ENCODE data around the gene VWA8. TPM values are rescaled to one million over a fixed set of nuclear protein-coding genes. Genes with fewer than 3 reads are reported as not detected.
"Not testable (repeated sequence)": the region's sequence is repeated elsewhere in the genome, so short reads cannot be mapped to it uniquely, and the experiment has no call there.

Gene VWA8
- total and polyA plus RNA-seq, 4 experiments from 2014 or later: 3.2 to 23.3 (median 13.5) TPM

DNA sequence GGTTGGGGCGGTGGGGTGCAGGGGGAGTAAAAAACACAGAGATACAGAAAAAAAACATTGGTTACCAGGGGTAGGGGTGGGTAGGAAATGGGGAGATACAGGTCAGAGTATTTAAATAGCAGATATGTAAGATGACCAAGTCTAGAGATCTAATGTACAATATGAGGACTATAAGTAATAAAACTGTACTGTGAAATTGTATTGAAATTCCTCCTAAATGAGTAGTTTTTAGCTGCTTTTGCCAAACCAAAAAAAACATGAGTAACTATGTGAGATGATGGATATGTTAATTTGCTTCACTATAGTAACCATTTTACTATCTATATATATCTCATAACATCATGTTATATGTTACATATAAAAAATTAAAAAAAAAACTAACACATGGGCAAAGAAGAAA lies 29.6 kb downstream of the VWA8 start:
- Histone ChIP-seq H3K4me1 (ENCODE audit: insufficient read depth, low read length) (peaks cover 10% of the 10 kb centered on the region), H3K27me3 (ENCODE audit: insufficient read depth, low read length) (no peaks in the 10 kb centered on the region), H3K4me3 (ENCODE audit: low read length in 2 of 2) (no peak overlapping the region), H3K9me3 (ENCODE audit: control insufficient read depth in 1 of 2, low read length in 2 of 2) (no peaks in the 10 kb centered on the region), H3K36me3 (ENCODE audit: insufficient read depth, low read length) (no peaks in the 10 kb centered on the region), H3K27ac (ENCODE audit: low read depth, low read length) (no peak overlapping the region)
- ChIA-PET POLR2A (ENCODE audit: partially characterized antibody) (interaction anchor here (0.6 kb wide), 1 partner anchor 51 kb away, joined by 3 read pairs; no protein-coding TSS in a partner anchor), CTCF (ENCODE audit: partially characterized antibody) (interaction anchor here (0.7 kb wide), 1 partner anchor 114 kb away, joined by 3 read pairs; no protein-coding TSS in a partner anchor)
- no peaks in the 10 kb centered on the region for H3K27me3 Mint-ChIP-seq
- H3K27ac Mint-ChIP-seq: peak overlapping the region in 1 of 7 donors; percentile 17
- H3K36me3 Mint-ChIP-seq: peaks cover 27 to 55% of the 10 kb centered on the region in 2 donors
- DNase-seq: no peak
- H3K4me1 Mint-ChIP-seq: peaks cover 24 to 42% (median 26%) of the 10 kb centered on the region in 4 donors
- intact Hi-C loops (cut with micrococcal nuclease): no loop called here
- peaks cover 0 to 7% (median 0%) of the 10 kb centered on the region in 8 donors for H3K9me3 Mint-ChIP-seq
- H3K4me3 Mint-ChIP-seq: no peak overlapping the region

DNA sequence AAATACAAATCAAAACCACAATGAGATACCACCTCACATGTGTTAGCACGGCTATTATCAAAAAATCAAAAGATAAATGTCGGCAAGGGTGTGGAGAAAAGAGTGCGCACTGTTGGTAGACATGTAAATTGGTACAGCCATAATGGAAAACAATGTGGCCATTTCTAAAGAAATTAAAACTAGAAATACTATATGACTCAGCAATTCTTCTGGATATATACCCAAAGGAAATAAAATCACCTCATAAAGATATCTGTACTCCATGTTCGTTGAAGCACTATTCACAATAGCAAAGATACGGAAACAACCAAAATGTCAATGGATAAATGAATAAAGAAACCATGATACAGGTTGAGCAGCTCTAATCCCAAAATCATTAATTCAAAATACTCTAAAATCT lies 30.8 kb downstream of the VWA8 start:
- Histone ChIP-seq H3K27ac (ENCODE audit: low read depth, low read length) (no peak overlapping the region), H3K27me3 (ENCODE audit: insufficient read depth, low read length) (no peaks in the 10 kb centered on the region), H3K36me3 (ENCODE audit: insufficient read depth, low read length) (no peaks in the 10 kb centered on the region), H3K4me1 (ENCODE audit: insufficient read depth, low read length) (peaks cover 10% of the 10 kb centered on the region), H3K9me3 (ENCODE audit: control insufficient read depth in 1 of 2, low read length in 2 of 2) (no peaks in the 10 kb centered on the region), H3K4me3 (ENCODE audit: low read length in 2 of 2) (no peak overlapping the region)
- Mint-ChIP-seq H3K4me3 (no peak overlapping the region), H3K27me3 (no peaks in the 10 kb centered on the region), H3K4me1 (peaks cover 20 to 42% (median 27%) of the 10 kb centered on the region in 4 donors), H3K27ac (no peak overlapping the region), H3K9me3 (peaks cover 4 to 12% (median 6%) of the 10 kb centered on the region in 8 donors), H3K36me3 (peaks cover 30 to 58% of the 10 kb centered on the region in 2 donors)
- DNase-seq: no peak
- ChIA-PET POLR2A (ENCODE audit: partially characterized antibody) (no interaction called here), CTCF (ENCODE audit: partially characterized antibody) (no interaction called here)
- intact Hi-C loops (cut with micrococcal nuclease): no loop called here

DNA sequence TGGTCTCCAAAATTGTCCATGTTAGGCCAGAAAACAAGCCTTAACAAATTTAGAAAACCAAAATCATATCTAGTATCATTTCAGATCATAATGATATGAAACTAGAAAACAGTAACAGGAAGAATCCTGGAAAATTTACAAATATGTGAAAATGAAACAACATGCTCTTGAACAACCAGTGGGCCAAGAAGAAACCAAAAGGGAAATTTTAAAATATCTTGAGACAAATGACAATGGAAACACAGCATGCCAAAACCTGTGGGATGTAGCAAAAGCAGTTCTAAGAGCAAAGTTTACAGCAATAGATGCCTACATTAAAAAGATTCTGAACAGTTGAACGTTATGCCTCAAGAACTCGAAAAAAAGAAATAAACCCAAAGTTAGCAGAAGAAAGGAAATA lies 32.6 kb downstream of the VWA8 start:
- peaks cover 6 to 26% (median 21%) of the 10 kb centered on the region in 8 donors for H3K9me3 Mint-ChIP-seq
- intact Hi-C loops (cut with micrococcal nuclease): no loop called here
- Histone ChIP-seq H3K36me3 (ENCODE audit: insufficient read depth, low read length) (no peaks in the 10 kb centered on the region), H3K27me3 (ENCODE audit: insufficient read depth, low read length) (no peaks in the 10 kb centered on the region), H3K4me1 (ENCODE audit: insufficient read depth, low read length) (peaks cover 10% of the 10 kb centered on the region), H3K9me3 (ENCODE audit: control insufficient read depth in 1 of 2, low read length in 2 of 2) (peaks cover 0 to 5% of the 10 kb centered on the region in 2 donors), H3K4me3 (ENCODE audit: low read length in 2 of 2) (no peak overlapping the region), H3K27ac (ENCODE audit: low read depth, low read length) (no peak overlapping the region)
- H3K36me3 Mint-ChIP-seq: peaks cover 39 to 65% of the 10 kb centered on the region in 2 donors
- no peaks in the 10 kb centered on the region for H3K27me3 Mint-ChIP-seq
- H3K27ac Mint-ChIP-seq: peak overlapping the region in 5 of 7 donors; percentile 29 to 72 (median 51)
- ChIA-PET CTCF (ENCODE audit: partially characterized antibody) (no interaction called here), POLR2A (ENCODE audit: partially characterized antibody) (no interaction called here)
- peak overlapping the region; percentile 47 to 78 (median 73) for H3K4me3 Mint-ChIP-seq
- H3K4me1 Mint-ChIP-seq: peaks cover 19 to 39% (median 32%) of the 10 kb centered on the region in 4 donors
- DNase-seq: no peak

DNA sequence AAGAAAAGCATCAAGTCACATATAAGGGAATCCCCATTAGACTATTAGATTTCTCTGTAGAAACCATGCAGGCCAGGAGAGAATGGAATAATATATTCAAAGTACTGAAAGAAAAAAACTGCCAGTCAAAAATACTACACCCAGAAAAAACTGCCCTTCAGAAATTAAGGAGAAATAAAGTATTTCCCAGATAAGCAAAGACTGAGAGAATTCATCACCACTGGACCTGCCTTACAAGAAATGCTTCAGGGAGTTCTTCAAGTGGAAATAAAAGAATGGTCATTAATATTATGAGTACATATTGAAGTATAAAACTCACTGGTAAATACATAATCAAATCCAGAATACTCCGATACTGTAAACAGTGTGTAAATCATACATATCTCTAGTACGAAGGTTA lies 35.9 kb downstream of the VWA8 start:
- Histone ChIP-seq H3K4me1 (ENCODE audit: insufficient read depth, low read length) (peaks cover 10% of the 10 kb centered on the region), H3K36me3 (ENCODE audit: insufficient read depth, low read length) (no peaks in the 10 kb centered on the region), H3K9me3 (ENCODE audit: control insufficient read depth in 1 of 2, low read length in 2 of 2) (peaks cover 0 to 5% of the 10 kb centered on the region in 2 donors), H3K27me3 (ENCODE audit: insufficient read depth, low read length) (no peaks in the 10 kb centered on the region), H3K27ac (ENCODE audit: low read depth, low read length) (no peak overlapping the region), H3K4me3 (ENCODE audit: low read length in 2 of 2) (no peak overlapping the region)
- H3K4me1 Mint-ChIP-seq: peaks cover 11 to 42% (median 33%) of the 10 kb centered on the region in 4 donors
- H3K9me3 Mint-ChIP-seq: peaks cover 6 to 35% (median 24%) of the 10 kb centered on the region in 8 donors
- H3K36me3 Mint-ChIP-seq: peaks cover 46 to 64% of the 10 kb centered on the region in 2 donors
- no peak for DNase-seq
- ChIA-PET POLR2A (ENCODE audit: partially characterized antibody) (interaction anchor here (1.2 kb wide), 1 partner anchor 20 kb away, joined by 3 read pairs; no protein-coding TSS in a partner anchor), CTCF (ENCODE audit: partially characterized antibody) (interaction anchor here (1.5 kb wide), 1 partner anchor 22 kb away, joined by 4 read pairs; no protein-coding TSS in a partner anchor)
- intact Hi-C loops (cut with micrococcal nuclease): no loop called here
- no peak overlapping the region for H3K27ac Mint-ChIP-seq
- no peak overlapping the region for H3K4me3 Mint-ChIP-seq
- no peaks in the 10 kb centered on the region for H3K27me3 Mint-ChIP-seq

DNA sequence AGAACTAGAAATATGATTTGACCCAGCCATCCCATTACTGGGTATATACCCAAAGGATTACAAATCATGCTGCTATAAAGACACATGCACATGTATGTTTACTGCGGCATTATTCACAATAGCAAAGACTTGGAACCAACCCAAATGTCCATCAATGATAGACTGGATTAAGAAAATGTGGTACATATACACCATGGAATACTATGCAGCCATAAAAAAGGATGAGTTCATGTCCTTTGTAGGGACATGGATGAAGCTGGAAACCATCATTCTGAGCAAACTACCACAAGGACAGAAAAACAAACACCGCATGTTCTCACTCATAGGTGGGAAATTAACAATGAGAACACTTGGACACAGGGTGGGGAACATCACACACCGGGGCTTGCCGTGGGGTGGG lies 38.0 kb downstream of the VWA8 start:
- H3K27ac ChIP-seq (ENCODE audit: low read depth, low read length); DNase-seq; intact Hi-C loops (cut with micrococcal nuclease); POLR2A ChIA-PET (ENCODE audit: partially characterized antibody); H3K27me3 Mint-ChIP-seq; H3K4me3 ChIP-seq (ENCODE audit: low read length in 2 of 2); H3K4me3 Mint-ChIP-seq; CTCF ChIA-PET (ENCODE audit: partially characterized antibody); H3K9me3 ChIP-seq (ENCODE audit: control insufficient read depth in 1 of 2, low read length in 2 of 2); H3K27me3 ChIP-seq (ENCODE audit: insufficient read depth, low read length); H3K27ac Mint-ChIP-seq; H3K4me1 ChIP-seq (ENCODE audit: insufficient read depth, low read length); H3K36me3 ChIP-seq (ENCODE audit: insufficient read depth, low read length): not testable (repeated sequence)
- Mint-ChIP-seq H3K36me3 (peaks cover 46 to 57% of the 10 kb centered on the region in 2 donors), H3K9me3 (peaks cover 6 to 35% (median 24%) of the 10 kb centered on the region in 8 donors), H3K4me1 (peaks cover 14 to 45% (median 25%) of the 10 kb centered on the region in 4 donors)

DNA sequence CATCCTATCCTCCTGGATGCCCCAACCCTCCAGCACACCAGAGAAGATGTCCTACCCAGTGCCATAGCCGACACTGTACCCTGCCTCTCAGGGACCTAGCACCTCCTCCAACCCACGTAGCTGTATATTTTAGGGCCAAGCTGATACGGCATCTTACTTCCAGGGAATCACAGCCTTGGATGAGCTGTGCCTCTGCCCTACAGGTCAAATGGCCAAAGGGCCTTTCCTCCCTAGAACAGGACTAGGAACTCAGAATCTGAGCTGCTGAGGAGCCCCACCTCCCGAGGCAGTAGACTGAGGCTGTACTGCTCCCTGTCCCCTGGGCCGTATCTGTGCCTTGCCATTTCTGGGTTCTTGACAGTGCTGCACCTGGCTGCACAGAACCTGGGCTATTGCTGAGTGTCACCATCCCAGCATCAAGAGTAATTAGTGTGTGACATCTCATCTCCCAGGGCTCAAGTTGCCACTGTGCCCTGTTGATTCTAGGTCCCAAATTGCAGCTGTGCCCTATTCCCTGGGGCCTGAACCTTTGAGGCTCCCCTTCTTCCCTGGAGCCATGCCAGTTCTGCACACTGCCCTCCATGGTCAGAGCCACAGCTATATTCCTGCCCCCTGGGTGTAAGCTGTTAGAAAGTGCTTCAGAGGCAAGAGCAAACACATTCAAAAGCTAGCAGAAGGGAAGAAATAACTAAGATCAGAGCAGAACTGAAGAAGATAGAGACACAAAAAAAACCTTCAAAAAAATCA lies 41.0 kb downstream of the VWA8 start:
- POLR2A ChIA-PET (ENCODE audit: partially characterized antibody): no interaction called here
- H3K27ac Mint-ChIP-seq: peak overlapping the region in 1 of 7 donors; percentile 49
- intact Hi-C loops (cut with micrococcal nuclease): no loop called here

DNA sequence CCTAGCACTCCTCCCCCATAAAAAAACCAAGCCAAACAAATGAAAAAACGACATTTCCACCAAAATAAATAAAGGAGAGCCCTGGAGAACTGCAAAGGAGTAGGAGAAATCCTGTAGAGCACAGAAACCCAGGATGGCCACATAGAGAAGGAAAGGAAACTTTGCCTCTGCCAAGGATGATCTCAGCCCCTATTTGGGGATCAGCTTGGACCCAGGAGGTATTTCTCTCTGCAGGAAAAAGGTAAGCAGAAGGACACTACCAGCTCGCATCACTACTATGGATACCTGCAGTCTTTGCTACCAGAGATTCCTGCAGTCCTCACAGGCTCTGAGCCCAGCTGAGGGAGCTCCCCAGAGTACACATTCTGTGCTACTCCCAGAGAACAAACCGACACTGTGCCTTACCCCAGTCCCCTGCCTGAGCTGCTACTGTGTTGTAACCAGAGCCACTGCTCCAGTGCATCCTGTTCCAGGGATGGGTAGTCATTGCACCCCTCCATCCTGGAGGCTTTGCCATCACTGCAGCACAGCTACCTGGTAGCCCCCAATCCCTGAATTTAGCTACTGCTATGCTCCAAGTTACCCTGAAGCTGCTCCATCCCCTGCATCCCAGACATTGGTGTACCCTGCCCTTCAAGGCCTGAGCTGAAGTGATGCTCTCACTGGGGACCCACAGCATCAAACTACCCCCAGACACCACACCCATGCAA lies 41.7 kb downstream of the VWA8 start:
- CTCF ChIA-PET (ENCODE audit: partially characterized antibody): interaction anchor here (1.0 to 1.5 kb wide), 2 partner anchors 53 to 251 kb away, joined by 3 to 4 read pairs; no protein-coding TSS in a partner anchor
- POLR2A ChIA-PET (ENCODE audit: partially characterized antibody): no interaction called here

More for the DNA sequence above, 41.0 kb downstream of the VWA8 start:
- Mint-ChIP-seq H3K36me3 (peaks cover 26 to 31% of the 10 kb centered on the region in 2 donors), H3K4me1 (peaks cover 26 to 47% (median 36%) of the 10 kb centered on the region in 4 donors), H3K27me3 (no peaks in the 10 kb centered on the region), H3K9me3 (peaks cover 0 to 26% (median 17%) of the 10 kb centered on the region in 8 donors), H3K4me3 (peak overlapping the region in 1 of 8 donors; percentile 47)
- H3K4me1 ChIP-seq (ENCODE audit: insufficient read depth, low read length): peaks cover 27% of the 10 kb centered on the region
- H3K9me3 ChIP-seq (ENCODE audit: control insufficient read depth in 1 of 2, low read length in 2 of 2): peaks cover 0 to 5% of the 10 kb centered on the region in 2 donors
- DNase-seq: no peak
- no peaks in the 10 kb centered on the region for H3K27me3 ChIP-seq (ENCODE audit: insufficient read depth, low read length)
- no peak overlapping the region for H3K4me3 ChIP-seq (ENCODE audit: low read length in 2 of 2)
- no peaks in the 10 kb centered on the region for H3K36me3 ChIP-seq (ENCODE audit: insufficient read depth, low read length)
- CTCF ChIA-PET (ENCODE audit: partially characterized antibody): interaction anchor here (1.0 to 1.5 kb wide), 2 partner anchors 52 to 252 kb away, joined by 3 to 4 read pairs; no protein-coding TSS in a partner anchor
- H3K27ac ChIP-seq (ENCODE audit: low read depth, low read length): no peak overlapping the region

More for the DNA sequence above, 41.7 kb downstream of the VWA8 start:
- intact Hi-C loops (cut with micrococcal nuclease): no loop called here
- Mint-ChIP-seq H3K4me3 (peak overlapping the region in 1 of 8 donors; percentile 47), H3K27me3 (no peaks in the 10 kb centered on the region), H3K4me1 (peaks cover 25 to 50% (median 35%) of the 10 kb centered on the region in 4 donors), H3K36me3 (peaks cover 21 to 24% of the 10 kb centered on the region in 2 donors), H3K9me3 (peaks cover 0 to 22% (median 12%) of the 10 kb centered on the region in 8 donors), H3K27ac (peak overlapping the region in 1 of 7 donors; percentile 49)
- H3K9me3 ChIP-seq (ENCODE audit: control insufficient read depth in 1 of 2, low read length in 2 of 2): peaks cover 0 to 1% of the 10 kb centered on the region in 2 donors
- H3K4me1 ChIP-seq (ENCODE audit: insufficient read depth, low read length): peaks cover 27% of the 10 kb centered on the region
- no peak overlapping the region for H3K27ac ChIP-seq (ENCODE audit: low read depth, low read length)
- H3K4me3 ChIP-seq (ENCODE audit: low read length in 2 of 2): no peak overlapping the region
- no peaks in the 10 kb centered on the region for H3K27me3 ChIP-seq (ENCODE audit: insufficient read depth, low read length)
- no peak for DNase-seq
- no peaks in the 10 kb centered on the region for H3K36me3 ChIP-seq (ENCODE audit: insufficient read depth, low read length)
